ENCODE measurements around the gene PHF3. TPM values are rescaled to one million over a fixed set of nuclear protein-coding genes. Genes with fewer than 3 reads are reported as not detected.
A peak's percentile ranks its signal among the peaks of the same experiment; 100 is the strongest.

Gene PHF3
- total and polyA plus RNA-seq, 8 donors, result 6.8 to 101 (median 54.7) TPM

DNA sequence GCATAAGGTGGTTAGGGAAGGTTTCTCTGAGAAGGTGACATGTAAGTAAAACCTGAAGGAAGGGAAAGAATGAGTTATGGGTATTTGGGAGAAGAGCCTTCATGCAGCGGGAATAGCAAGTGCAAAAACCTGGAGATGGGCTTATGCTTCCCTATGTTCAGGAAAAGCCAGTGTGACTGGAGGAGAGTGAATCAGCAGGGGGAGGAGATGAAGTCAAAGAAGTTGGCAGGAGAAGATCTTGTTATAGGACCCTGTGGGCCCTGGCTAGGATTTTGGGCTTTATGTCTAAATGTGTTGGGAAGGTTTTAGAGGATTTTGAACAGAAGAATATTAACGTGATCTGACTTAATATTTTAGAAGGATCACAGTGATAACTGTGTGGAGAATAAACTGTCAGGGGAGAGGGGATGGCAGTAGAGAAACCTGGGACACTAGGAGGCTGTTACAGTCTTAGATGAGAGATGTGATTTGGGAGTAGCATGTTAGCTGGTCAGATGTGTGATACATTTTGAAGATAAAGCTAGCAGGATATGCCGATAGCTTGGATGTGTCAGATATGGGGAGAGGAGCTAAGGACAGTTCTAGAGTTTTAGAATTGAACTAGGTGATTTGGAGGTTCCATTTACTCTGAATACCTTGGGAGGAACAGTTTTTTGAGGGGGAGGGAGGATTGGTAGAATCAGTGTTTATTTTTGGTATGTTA, 41.0 kb downstream of the PHF3 start:
- Histone ChIP-seq H3K9me3 (no peaks in the 10 kb centered on the region), H3K4me3 (no peak overlapping the region), H3K27ac (peak overlapping the region in 1 of 5 donors; percentile 23), H3K4me1 (peaks cover 32 to 90% (median 53%) of the 10 kb centered on the region in 4 donors), H3K36me3 (peaks cover 0 to 14% (median 9%) of the 10 kb centered on the region in 4 donors), H3K27me3 (no peaks in the 10 kb centered on the region)
- 85 to 88% (median 87%) methylated on average over 3 of the region's 3 CpGs for WGBS, 5 donors
- TF ChIP-seq CTCF (IDR thresholded peaks at IDR 0.05) (no peak), POLR2AphosphoS5 (IDR thresholded peaks at IDR 0.05) (no peak), POLR2A (IDR thresholded peaks at IDR 0.05) (no peak), EP300 (IDR thresholded peaks at IDR 0.05) (no peak)
- intact Hi-C loops (cut with DNase I; ENCODE audit: low total_unique reads), result no loop called here
- no peak for DNase-seq

GRCh38 chr6:63677282-63677681, 41.7 kb downstream of the PHF3 start:
- peak in 1 of 2 donors; percentile 60 for DNase-seq
- H3K36me3 ChIP-seq, result peaks cover 0 to 14% (median 7%) of the 10 kb centered on the region in 4 donors
- TF ChIP-seq POLR2AphosphoS5 (IDR thresholded peaks at IDR 0.05) (no peak), CTCF (IDR thresholded peaks at IDR 0.05) (no peak), EP300 (IDR thresholded peaks at IDR 0.05) (no peak), POLR2A (IDR thresholded peaks at IDR 0.05) (no peak)
- H3K9me3 ChIP-seq, result no peaks in the 10 kb centered on the region
- H3K4me1 ChIP-seq, result peaks cover 32 to 88% (median 52%) of the 10 kb centered on the region in 4 donors
- peak overlapping the region in 1 of 5 donors; percentile 23 for H3K27ac ChIP-seq
- no peak overlapping the region for H3K4me3 ChIP-seq
- intact Hi-C loops (cut with DNase I; ENCODE audit: low total_unique reads), result no loop called here
- 52 to 71% (median 60%) methylated on average over 1 of the region's 1 CpG for WGBS, 5 donors
- H3K27me3 ChIP-seq, result no peaks in the 10 kb centered on the region

GRCh38 chr6:63683071-63683603, 47.5 kb downstream of the PHF3 start:
- intact Hi-C loops (cut with DNase I; ENCODE audit: low total_unique reads), result no loop called here

More at GRCh38 chr6:63683071-63683603, 47.5 kb downstream of the PHF3 start:
- TF ChIP-seq EP300 (IDR thresholded peaks at IDR 0.05) (no peak), CTCF (IDR thresholded peaks at IDR 0.05) (no peak), POLR2AphosphoS5 (IDR thresholded peaks at IDR 0.05) (no peak), POLR2A (IDR thresholded peaks at IDR 0.05) (no peak)
- H3K4me3 ChIP-seq, result no peak overlapping the region
- no peak for DNase-seq
- peaks cover 0 to 32% (median 15%) of the 10 kb centered on the region in 4 donors for H3K4me1 ChIP-seq
- no peaks in the 10 kb centered on the region for H3K9me3 ChIP-seq
- H3K27me3 ChIP-seq, result no peaks in the 10 kb centered on the region
- H3K36me3 ChIP-seq, result peaks cover 6 to 45% (median 29%) of the 10 kb centered on the region in 4 donors
- H3K27ac ChIP-seq, result no peak overlapping the region
- WGBS, 5 donors, result 86 to 95% (median 88%) methylated on average over 1 of the region's 1 CpG
